ENCODE measurements around the gene FBXO2. TPM values are rescaled to one million over a fixed set of nuclear protein-coding genes. Genes with fewer than 3 reads are reported as not detected.

FBXO2 gene
- total RNA-seq, 2 donors from 2014 or later: 14.1 to 16.9 TPM

- intact Hi-C loops (cut with DNase I): no loop called here
- TF ChIP-seq POLR2A (IDR thresholded peaks at IDR 0.05): no peak
- no peak for TF ChIP-seq POLR2AphosphoS5 (IDR thresholded peaks at IDR 0.05)
- TF ChIP-seq CTCF (IDR thresholded peaks at IDR 0.05): no peak
- WGBS: 49% methylated on average over 3 of the region's 3 CpGs
- peaks cover 2% of the 10 kb centered on the region for H3K27me3 ChIP-seq (replicated peaks; ENCODE audit: insufficient read depth)
- H3K4me1 ChIP-seq (replicated peaks): no peaks in the 10 kb centered on the region
- no peaks in the 10 kb centered on the region for H3K36me3 ChIP-seq
- no peak for DNase-seq (ENCODE audit: low spot score)
- no peak overlapping the region for H3K27ac ChIP-seq
- no peaks in the 10 kb centered on the region for H3K9me3 ChIP-seq
- H3K4me3 ChIP-seq: no peak overlapping the region
Observed at GRCh38 chr1:11622398-11622797, 31.8 kb downstream of the FBXO2 start.

GRCh38 chr1:11620924-11621323 lies 33.3 kb downstream of the FBXO2 start:
- no peaks in the 10 kb centered on the region for H3K36me3 ChIP-seq
- DNase-seq (ENCODE audit: low spot score): no peak
- peaks cover under 1% of the 10 kb centered on the region for H3K27me3 ChIP-seq (replicated peaks; ENCODE audit: insufficient read depth)
- no peak overlapping the region for H3K27ac ChIP-seq
- TF ChIP-seq CTCF (IDR thresholded peaks at IDR 0.05) (no peak), POLR2A (IDR thresholded peaks at IDR 0.05) (no peak), POLR2AphosphoS5 (IDR thresholded peaks at IDR 0.05) (no peak)
- 72% methylated on average over 5 of the region's 5 CpGs for WGBS
- intact Hi-C loops (cut with DNase I): no loop called here
- no peaks in the 10 kb centered on the region for H3K9me3 ChIP-seq
- H3K4me3 ChIP-seq: no peak overlapping the region
- no peaks in the 10 kb centered on the region for H3K4me1 ChIP-seq (replicated peaks)

- Histone ChIP-seq H3K27ac (no peak overlapping the region), H3K4me1 (replicated peaks) (no peaks in the 10 kb centered on the region), H3K4me3 (no peak overlapping the region), H3K27me3 (replicated peaks; ENCODE audit: insufficient read depth) (no peaks in the 10 kb centered on the region), H3K36me3 (no peaks in the 10 kb centered on the region), H3K9me3 (no peaks in the 10 kb centered on the region)
- TF ChIP-seq CTCF (IDR thresholded peaks at IDR 0.05) (no peak), POLR2A (IDR thresholded peaks at IDR 0.05) (no peak), POLR2AphosphoS5 (IDR thresholded peaks at IDR 0.05) (no peak)
- DNase-seq (ENCODE audit: low spot score): no peak
- WGBS: 53% methylated on average over 12 of the region's 12 CpGs
- intact Hi-C loops (cut with DNase I): no loop called here
Observed at GRCh38 chr1:11620405-11620804, 33.8 kb downstream of the FBXO2 start.

GRCh38 chr1:11617741-11618140 lies 36.5 kb downstream of the FBXO2 start:
- no peak for TF ChIP-seq POLR2A (IDR thresholded peaks at IDR 0.05)
- no peak for TF ChIP-seq CTCF (IDR thresholded peaks at IDR 0.05)
- TF ChIP-seq POLR2AphosphoS5 (IDR thresholded peaks at IDR 0.05): no peak
- Histone ChIP-seq H3K4me3 (no peak overlapping the region), H3K9me3 (no peaks in the 10 kb centered on the region), H3K4me1 (replicated peaks) (no peaks in the 10 kb centered on the region), H3K36me3 (no peaks in the 10 kb centered on the region), H3K27ac (no peak overlapping the region), H3K27me3 (replicated peaks; ENCODE audit: insufficient read depth) (no peaks in the 10 kb centered on the region)
- 89% methylated on average over 2 of the region's 2 CpGs for WGBS
- intact Hi-C loops (cut with DNase I): no loop called here
- DNase-seq (ENCODE audit: low spot score): no peak

GRCh38 chr1:11617314-11617713 lies 36.9 kb downstream of the FBXO2 start:
- Histone ChIP-seq H3K27ac (no peak overlapping the region), H3K4me1 (replicated peaks) (no peaks in the 10 kb centered on the region), H3K36me3 (no peaks in the 10 kb centered on the region), H3K4me3 (no peak overlapping the region), H3K27me3 (replicated peaks; ENCODE audit: insufficient read depth) (no peaks in the 10 kb centered on the region), H3K9me3 (no peaks in the 10 kb centered on the region)
- intact Hi-C loops (cut with DNase I): no loop called here
- TF ChIP-seq POLR2A (IDR thresholded peaks at IDR 0.05): no peak
- TF ChIP-seq POLR2AphosphoS5 (IDR thresholded peaks at IDR 0.05): peak; percentile 48
- peak in 3 of 4 experiments; percentile 15 to 45 (median 16) for TF ChIP-seq CTCF (IDR thresholded peaks at IDR 0.05)
- DNase-seq (ENCODE audit: low spot score): peak; percentile 62
- WGBS: 48% methylated on average over 7 of the region's 7 CpGs

Measured in prostate gland (tissue), 2 donors.